PC-3 (cell line): ENCODE results near the gene MGAT5. TPM values are rescaled to one million over a fixed set of nuclear protein-coding genes. Genes with fewer than 3 reads are reported as not detected.

Experiments used
- ATAC-seq: fragments of 200-7000 bp; cut with Tn5 transposase; 2 replicates; pipeline ENCODE4 v1.9.1; 2020; ENCODE audit warnings: mild to moderate bottlenecking, moderate library complexity
- BruUV-seq: library from RNA; stranded (reverse); fragments of 400-500 nt; replicated peaks from 2 replicates; lab custom pipeline; 2021; lab: Mats Ljungman, UMichigan
- CTCF ChIA-PET: fragments of 300-600 bp; sonication (Branson Sonifier 250); formaldehyde crosslinking; loops from one replicate; lab custom pipeline; 2022; ENCODE audit warnings: antibody characterized with exemption; lab: Charles Lee
- POLR2A ChIA-PET: fragments of 300-600 bp; sonication (Branson Sonifier 250); formaldehyde crosslinking; loops from one replicate; lab custom pipeline; 2022; ENCODE audit warnings: antibody characterized with exemption; ENCODE audit not compliant: unreplicated experiment; lab: Charles Lee
- DNase-seq: peaks from one replicate; pipeline ENCODE4 v3.0.0-alpha.2; 2015
- H2AFZ ChIP-seq: fragments of 300-600 bp; sonication (generic); 2 replicates; pipeline ENCODE4 v1.6.0; 2016; ENCODE audit warnings: antibody characterized with exemption, low read length
- H3F3A ChIP-seq: fragments of 300-600 bp; sonication (generic); one replicate; pipeline ENCODE4 v1.6.0; 2017; ENCODE audit warnings: antibody characterized with exemption, low read length, control low read depth, mild to moderate bottlenecking; ENCODE audit not compliant: unreplicated experiment
- H3K27ac ChIP-seq: fragments of 300-600 bp; sonication (generic); 2 replicates; pipeline ENCODE4 v1.5.1; 2016; ENCODE audit warnings: mild to moderate bottlenecking, low read length
- H3K27me3 ChIP-seq: fragments of 300-600 bp; sonication (generic); 2 replicates; pipeline ENCODE4 v1.6.1; 2016; ENCODE audit warnings: low read length, mixed read lengths
- H3K36me3 ChIP-seq: fragments of 300-600 bp; sonication (generic); 2 replicates; pipeline ENCODE4 v1.6.1; 2016; ENCODE audit warnings: low read depth, mixed run types, low read length, mixed read lengths
- H3K4me1 ChIP-seq: fragments of 300-600 bp; sonication (generic); 2 replicates; pipeline ENCODE4 v1.5.1; 2016; ENCODE audit warnings: low read length; ENCODE audit not compliant: insufficient read depth
- H3K4me2 ChIP-seq: fragments of 300-600 bp; sonication (generic); 2 replicates; pipeline ENCODE4 v1.6.0; 2016; ENCODE audit warnings: low read length
- H3K4me3 ChIP-seq: fragments of 300-600 bp; sonication (generic); 2 replicates; pipeline ENCODE4 v1.5.1; 2016; ENCODE audit warnings: mild to moderate bottlenecking, low read length, mixed read lengths
- H3K79me2 ChIP-seq: fragments of 300-600 bp; sonication (generic); 2 replicates; pipeline ENCODE4 v1.6.1; 2017; ENCODE audit warnings: low read length, mixed read lengths
- H3K9ac ChIP-seq: fragments of 300-600 bp; sonication (generic); 2 replicates; pipeline ENCODE4 v1.6.0; 2016; ENCODE audit warnings: mild to moderate bottlenecking, low read length
- H3K9me2 ChIP-seq: fragments of 300-600 bp; sonication (generic); replicated peaks from 2 replicates; pipeline ENCODE4 v1.6.1; 2016; ENCODE audit warnings: mixed run types, low read length, mixed read lengths
- H3K9me3 ChIP-seq: fragments of 300-600 bp; sonication (generic); 2 replicates; pipeline ENCODE4 v1.6.1; 2016; ENCODE audit warnings: low read length, mixed read lengths
- H4K20me1 ChIP-seq: fragments of 300-600 bp; sonication (generic); 2 replicates; pipeline ENCODE4 v1.6.1; 2016; ENCODE audit warnings: low read length, mixed read lengths
- EZH2 ChIP-seq: fragments of 300-600 bp; sonication (generic); IDR thresholded peaks from one replicate; pipeline ENCODE4 v1.6.1; 2017; ENCODE audit warnings: antibody characterized with exemption, mild to moderate bottlenecking, low read length; ENCODE audit not compliant: unreplicated experiment
- EZH2phosphoT487 ChIP-seq: fragments of 300-600 bp; sonication (generic); IDR thresholded peaks from 2 replicates; pipeline ENCODE4 v1.6.1; 2018; ENCODE audit warnings: mild to moderate bottlenecking, antibody characterized with exemption, low read length, borderline replicate concordance
- intact Hi-C: fragments of 100-400 bp; cut with micrococcal nuclease; formaldehyde crosslinking; loops from 2 replicates; pipeline ENCODE4 v1.9.0; 2023
- total RNA-seq: library from RNA; depleted of rRNA; stranded (reverse); fragments of >200 nt; gene quantifications from 2 replicates; pipeline ENCODE4 v1.2.3, GENCODE V29; 2014
- TF ChIP-seq, protein P1 (sequence below): fragments of 300-600 bp; sonication (generic); conservative IDR thresholded peaks from 2 replicates; pipeline ENCODE4 v1.5.1; 2017; ENCODE audit warnings: antibody characterized with exemption, low read depth, mild to moderate bottlenecking, low read length

Gene MGAT5
- total RNA-seq, 1 experiment from 2014 or later: 33.8 TPM

GRCh38 chr2:134370655-134371445, 117.0 kb downstream of the MGAT5 start:
- H3F3A ChIP-seq: no peaks in the 10 kb centered on the region
- no peak overlapping the region for H3K9ac ChIP-seq
- TF ChIP-seq, protein P1, sequence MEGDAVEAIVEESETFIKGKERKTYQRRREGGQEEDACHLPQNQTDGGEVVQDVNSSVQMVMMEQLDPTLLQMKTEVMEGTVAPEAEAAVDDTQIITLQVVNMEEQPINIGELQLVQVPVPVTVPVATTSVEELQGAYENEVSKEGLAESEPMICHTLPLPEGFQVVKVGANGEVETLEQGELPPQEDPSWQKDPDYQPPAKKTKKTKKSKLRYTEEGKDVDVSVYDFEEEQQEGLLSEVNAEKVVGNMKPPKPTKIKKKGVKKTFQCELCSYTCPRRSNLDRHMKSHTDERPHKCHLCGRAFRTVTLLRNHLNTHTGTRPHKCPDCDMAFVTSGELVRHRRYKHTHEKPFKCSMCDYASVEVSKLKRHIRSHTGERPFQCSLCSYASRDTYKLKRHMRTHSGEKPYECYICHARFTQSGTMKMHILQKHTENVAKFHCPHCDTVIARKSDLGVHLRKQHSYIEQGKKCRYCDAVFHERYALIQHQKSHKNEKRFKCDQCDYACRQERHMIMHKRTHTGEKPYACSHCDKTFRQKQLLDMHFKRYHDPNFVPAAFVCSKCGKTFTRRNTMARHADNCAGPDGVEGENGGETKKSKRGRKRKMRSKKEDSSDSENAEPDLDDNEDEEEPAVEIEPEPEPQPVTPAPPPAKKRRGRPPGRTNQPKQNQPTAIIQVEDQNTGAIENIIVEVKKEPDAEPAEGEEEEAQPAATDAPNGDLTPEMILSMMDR: no peak
- TF ChIP-seq EZH2phosphoT487: no peak
- CTCF ChIA-PET: no interaction called here
- POLR2A ChIA-PET: interaction anchor here (0.6 to 0.7 kb wide), 2 partner anchors 53 to 142 kb away, joined by 3 read pairs; no protein-coding TSS in a partner anchor
- H3K9me2 ChIP-seq: no peaks in the 10 kb centered on the region
- H3K4me2 ChIP-seq: no peak overlapping the region
- no peaks in the 10 kb centered on the region for H3K9me3 ChIP-seq
- intact Hi-C loops: no loop called here
- no peaks in the 10 kb centered on the region for H3K27me3 ChIP-seq
- peaks cover 13% of the 10 kb centered on the region for H3K4me1 ChIP-seq
- no peaks in the 10 kb centered on the region for H3K79me2 ChIP-seq
- H2AFZ ChIP-seq: no peak overlapping the region
- no peak for DNase-seq
- BruUV-seq: no TSS peak
- H4K20me1 ChIP-seq: no peaks in the 10 kb centered on the region
- H3K4me3 ChIP-seq: no peak overlapping the region
- H3K27ac ChIP-seq: no peak overlapping the region
- peak; percentile 12; the same call in 1 of the 2 replicates for ATAC-seq
- H3K36me3 ChIP-seq: no peaks in the 10 kb centered on the region

DNA sequence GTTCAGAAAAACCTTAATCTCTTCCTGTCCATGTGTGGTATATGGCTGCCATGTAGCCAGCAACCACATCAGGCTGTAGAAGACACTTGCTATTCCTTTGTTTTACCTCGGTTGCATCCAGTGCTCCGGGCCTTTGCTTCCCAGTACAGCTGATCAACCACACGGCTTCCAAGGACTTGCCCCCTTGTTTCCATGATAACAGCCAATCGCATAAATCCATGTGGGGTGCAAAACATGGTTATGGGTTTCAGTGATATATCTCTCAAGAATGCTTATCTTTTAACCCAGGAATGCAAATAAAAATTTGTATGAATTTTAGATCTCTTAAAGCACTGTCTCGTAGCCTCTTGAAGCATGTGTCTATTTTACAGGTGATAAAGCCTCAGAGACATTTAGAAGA, 118.3 kb downstream of the MGAT5 start:
- POLR2A ChIA-PET: no interaction called here
- H3K27me3 ChIP-seq: no peaks in the 10 kb centered on the region
- no peaks in the 10 kb centered on the region for H3K9me2 ChIP-seq
- DNase-seq: no peak
- H3K4me2 ChIP-seq: no peak overlapping the region
- H3K4me1 ChIP-seq: peaks cover 13% of the 10 kb centered on the region
- H3K79me2 ChIP-seq: no peaks in the 10 kb centered on the region
- H3K27ac ChIP-seq: no peak overlapping the region
- H3K9me3 ChIP-seq: no peaks in the 10 kb centered on the region
- no TSS peak for BruUV-seq
- H3K9ac ChIP-seq: no peak overlapping the region
- H3K4me3 ChIP-seq: no peak overlapping the region
- CTCF ChIA-PET: no interaction called here
- TF ChIP-seq EZH2phosphoT487: no peak
- no peak for TF ChIP-seq EZH2
- TF ChIP-seq, protein P1: no peak
- intact Hi-C loops: no loop called here
- H4K20me1 ChIP-seq: no peaks in the 10 kb centered on the region
- H3F3A ChIP-seq: no peaks in the 10 kb centered on the region
- no peak for ATAC-seq
- no peaks in the 10 kb centered on the region for H3K36me3 ChIP-seq
- no peak overlapping the region for H2AFZ ChIP-seq

DNA sequence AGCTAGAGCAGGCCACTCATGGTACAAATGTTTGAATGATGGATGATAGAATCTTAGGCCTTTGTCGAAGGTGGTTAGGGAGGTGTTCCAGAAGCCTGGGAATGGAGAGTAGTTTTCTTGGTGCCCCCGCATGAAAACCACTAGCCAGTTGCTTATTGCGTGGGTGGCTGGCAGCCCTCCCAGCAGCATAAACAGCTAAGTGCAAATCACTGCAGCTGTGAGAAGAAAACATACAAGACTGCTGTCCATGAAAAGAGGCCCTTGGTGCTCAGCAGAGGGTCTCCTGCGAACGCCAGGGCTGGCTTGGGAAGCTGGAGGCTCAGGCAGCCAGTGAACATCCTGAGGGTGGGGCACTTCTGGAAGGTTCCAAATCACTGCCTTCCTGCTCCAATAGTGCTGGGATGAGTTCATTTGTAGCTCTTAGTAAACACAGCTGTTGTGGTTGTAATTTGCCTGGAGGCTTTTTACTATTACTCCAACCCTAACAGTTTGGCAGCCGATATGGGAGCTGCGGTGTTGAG, 118.8 kb downstream of the MGAT5 start:
- Histone ChIP-seq H3K36me3 (no peaks in the 10 kb centered on the region), H3K79me2 (no peaks in the 10 kb centered on the region), H4K20me1 (no peaks in the 10 kb centered on the region), H3K4me1 (peaks cover 13% of the 10 kb centered on the region), H2AFZ (no peak overlapping the region), H3F3A (no peaks in the 10 kb centered on the region), H3K27ac (no peak overlapping the region), H3K4me3 (no peak overlapping the region), H3K9me3 (no peaks in the 10 kb centered on the region), H3K9me2 (no peaks in the 10 kb centered on the region), H3K27me3 (no peaks in the 10 kb centered on the region), H3K9ac (no peak overlapping the region), H3K4me2 (no peak overlapping the region)
- ATAC-seq: peak; percentile 25; the same call in 1 of the 2 replicates
- CTCF ChIA-PET: no interaction called here
- BruUV-seq: no TSS peak
- TF ChIP-seq, protein P1: no peak
- TF ChIP-seq EZH2phosphoT487: no peak
- TF ChIP-seq EZH2: no peak
- POLR2A ChIA-PET: no interaction called here
- DNase-seq: peak; percentile 56
- intact Hi-C loops: no loop called here
